Measurements from ENCODE around the gene MILR1. TPM values are rescaled to one million over a fixed set of nuclear protein-coding genes. Genes with fewer than 3 reads are reported as not detected.
"Not testable (repeated sequence)": the region's sequence is repeated elsewhere in the genome, so short reads cannot be mapped to it uniquely, and the experiment has no call there.

MILR1 gene, protein sequence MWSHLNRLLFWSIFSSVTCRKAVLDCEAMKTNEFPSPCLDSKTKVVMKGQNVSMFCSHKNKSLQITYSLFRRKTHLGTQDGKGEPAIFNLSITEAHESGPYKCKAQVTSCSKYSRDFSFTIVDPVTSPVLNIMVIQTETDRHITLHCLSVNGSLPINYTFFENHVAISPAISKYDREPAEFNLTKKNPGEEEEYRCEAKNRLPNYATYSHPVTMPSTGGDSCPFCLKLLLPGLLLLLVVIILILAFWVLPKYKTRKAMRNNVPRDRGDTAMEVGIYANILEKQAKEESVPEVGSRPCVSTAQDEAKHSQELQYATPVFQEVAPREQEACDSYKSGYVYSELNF
- 1.4 and 6.6 TPM in 2 replicates for total RNA-seq (2014; rRNA removed; shearing (Covaris generic))

DNA sequence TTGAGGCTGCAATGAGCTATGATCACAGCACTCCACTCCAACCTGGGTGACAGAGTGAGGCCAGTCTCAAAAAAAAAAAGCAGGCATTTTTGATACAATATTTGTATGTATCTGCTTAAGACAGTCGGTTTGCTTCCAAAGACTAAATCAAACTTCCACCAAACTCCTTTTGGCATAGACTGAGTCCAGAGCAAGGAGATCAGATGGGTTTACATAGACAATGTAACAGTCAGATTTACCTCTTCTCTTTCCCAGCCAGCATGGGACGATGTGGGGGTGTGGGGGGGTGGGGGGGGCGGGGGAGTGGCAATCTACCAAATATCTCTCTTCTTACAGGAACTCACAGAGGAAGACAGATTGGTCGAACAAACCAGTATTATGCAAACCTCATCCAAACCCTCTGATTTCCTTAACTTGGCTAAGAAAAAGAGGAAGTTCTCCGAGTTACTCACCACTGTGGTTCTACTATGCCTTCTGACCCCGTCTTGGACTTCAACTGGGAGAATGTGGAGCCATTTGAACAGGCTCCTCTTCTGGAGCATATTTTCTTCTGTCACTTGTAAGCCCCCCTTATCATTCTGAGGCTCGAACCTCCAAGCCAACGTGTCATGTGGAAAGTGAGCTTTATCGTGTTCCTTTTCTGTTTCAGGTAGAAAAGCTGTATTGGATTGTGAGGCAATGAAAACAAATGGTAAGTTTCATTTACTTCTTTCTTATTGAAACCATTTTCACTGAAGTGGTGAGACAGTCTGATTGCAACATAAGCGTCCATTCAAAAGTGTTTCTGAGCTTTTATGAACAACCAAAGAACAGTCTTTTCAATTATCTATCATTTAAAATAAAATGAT is at the start of gene MILR1:
MILR1 (plus strand) TSS at position 451 of the 848 bp plus-strand sequence; CDS start at position 505, 54 bp downstream.
- peak; percentile 74 for DNase-seq (ENCODE audit: low spot score)

DNA sequence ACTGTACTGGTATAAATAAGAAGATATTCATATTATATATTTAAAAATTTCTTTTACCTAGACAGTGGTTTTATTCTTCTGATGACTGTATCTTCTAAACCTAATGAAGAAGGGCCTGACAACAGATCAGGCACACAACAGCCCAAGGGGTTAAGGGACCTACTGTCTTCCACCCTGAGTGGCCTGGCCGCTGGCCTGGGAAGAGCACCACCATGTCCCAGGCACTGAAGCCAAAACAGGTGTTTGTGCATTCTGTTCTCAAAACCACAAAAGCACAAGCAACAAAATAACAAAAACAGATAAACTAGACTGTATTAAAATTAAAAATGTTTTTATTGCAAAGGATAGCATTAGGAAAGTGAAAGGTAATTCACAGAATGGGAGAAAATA is 49.2 kb upstream of the MILR1 start:
- no peak for DNase-seq (ENCODE audit: low spot score)

DNA sequence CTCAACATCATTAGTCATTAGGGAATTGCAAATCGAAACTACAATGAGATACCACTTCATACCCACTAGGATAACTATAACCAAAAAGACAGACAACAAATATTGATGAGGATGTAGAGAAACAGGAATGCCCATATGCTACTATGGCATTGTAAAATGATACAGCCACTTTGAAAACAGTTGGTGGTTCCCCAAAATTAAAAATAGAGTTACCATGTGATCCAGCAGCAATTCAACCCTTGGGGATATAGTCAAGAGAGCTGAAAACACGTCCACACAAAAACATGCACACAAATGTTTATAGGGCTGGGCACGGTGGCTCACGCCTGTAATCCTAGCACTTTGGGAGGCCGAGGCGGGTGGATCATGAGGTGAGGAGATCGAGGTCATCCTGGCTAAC is 48.3 kb upstream of the MILR1 start:
- no peak for DNase-seq (ENCODE audit: low spot score)

DNA sequence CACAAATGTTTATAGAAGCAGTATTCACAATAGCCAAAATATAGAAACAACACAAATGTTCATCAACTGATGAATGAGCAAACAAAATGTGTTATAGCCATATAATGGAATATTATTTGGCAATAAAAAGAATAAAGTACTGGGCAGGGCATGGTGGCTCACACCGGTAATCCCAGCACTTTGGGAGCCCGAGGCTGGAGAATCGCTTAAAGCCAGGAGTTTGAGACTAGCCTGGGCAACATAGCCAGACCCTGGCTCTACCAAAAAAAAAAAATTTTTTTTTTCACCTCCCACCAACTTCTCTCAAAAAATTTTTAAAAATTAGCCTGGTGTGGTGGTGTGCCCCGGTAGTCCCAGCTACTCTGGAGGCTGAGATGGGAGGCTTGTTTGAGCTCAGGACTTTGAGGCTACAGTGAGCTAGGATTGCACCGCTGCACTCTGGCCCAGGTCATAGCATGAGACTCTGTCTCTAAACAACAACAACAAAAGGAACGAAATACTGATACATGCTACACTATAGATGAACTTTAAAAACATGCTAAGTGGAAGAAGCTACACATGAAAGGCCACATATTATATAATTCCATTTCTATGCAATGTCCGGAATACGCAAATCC is 47.6 kb upstream of the MILR1 start:
- no peak for DNase-seq (ENCODE audit: low spot score)

DNA sequence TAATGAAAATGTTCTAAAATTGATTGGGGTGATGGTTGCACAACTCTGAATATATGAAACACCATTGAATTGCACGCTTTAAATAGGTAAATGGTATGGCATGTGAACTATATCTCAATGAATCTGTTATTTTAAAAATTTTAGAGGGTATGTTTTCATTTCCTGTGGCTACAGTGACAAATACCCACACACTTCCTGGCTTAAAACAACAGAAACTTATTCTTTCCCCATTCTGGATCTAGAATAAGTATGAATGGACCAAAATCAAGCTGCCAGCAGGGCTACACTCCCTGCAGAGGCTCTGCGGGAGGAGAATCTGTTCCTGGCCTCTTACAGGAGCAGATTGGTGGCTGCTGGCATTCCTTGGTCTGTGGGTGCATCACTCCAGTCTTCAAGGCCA is 47.0 kb upstream of the MILR1 start:
- no peak for DNase-seq (ENCODE audit: low spot score)

DNA sequence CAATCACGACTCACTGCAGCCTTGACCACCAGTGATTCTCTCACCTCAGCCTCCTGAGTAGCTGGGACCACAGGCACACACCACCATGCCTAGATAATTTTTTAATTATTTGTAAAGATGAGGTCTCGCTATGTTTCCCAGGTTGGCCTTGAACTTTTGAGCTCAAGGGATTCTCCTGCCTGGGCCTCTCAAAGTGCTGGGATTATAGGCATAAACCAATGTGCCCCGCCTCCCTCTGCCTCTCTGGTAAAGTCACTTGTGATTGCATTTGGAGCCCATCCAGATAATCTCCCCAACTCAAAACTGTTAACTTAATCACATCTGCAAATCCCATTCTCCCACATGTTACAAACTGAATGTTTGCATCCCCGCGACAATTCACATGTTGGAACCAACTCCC is 46.4 kb upstream of the MILR1 start:
- DNase-seq (ENCODE audit: low spot score), result no peak

DNA sequence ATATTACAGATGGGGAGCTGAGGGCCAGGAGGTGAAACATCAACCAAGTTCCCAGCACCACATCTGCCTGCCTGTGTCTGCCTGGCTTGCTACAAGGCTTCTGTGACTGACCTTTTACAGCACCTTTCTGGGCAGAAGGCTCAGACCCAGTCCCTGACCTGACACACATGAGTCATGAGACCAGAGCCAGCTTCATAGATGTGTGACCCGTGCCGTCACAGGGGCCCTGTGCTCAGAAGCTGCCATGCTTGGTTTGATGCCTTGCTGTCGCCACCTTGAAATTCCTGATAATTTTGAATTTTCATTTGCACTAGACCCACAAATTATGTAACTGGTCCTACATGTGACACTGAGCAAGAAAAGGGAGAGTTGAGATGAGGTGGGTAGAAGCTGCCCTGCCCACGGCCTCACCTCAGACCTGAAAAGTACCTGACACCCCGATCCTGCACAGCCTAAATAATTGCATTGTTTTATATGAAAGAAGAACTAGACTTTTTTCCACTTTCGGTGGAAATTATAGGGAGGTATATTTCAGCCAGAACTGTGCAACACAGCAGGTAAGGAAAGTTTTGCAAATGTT is 44.9 kb upstream of the MILR1 start:
- DNase-seq (ENCODE audit: low spot score), result no peak

DNA sequence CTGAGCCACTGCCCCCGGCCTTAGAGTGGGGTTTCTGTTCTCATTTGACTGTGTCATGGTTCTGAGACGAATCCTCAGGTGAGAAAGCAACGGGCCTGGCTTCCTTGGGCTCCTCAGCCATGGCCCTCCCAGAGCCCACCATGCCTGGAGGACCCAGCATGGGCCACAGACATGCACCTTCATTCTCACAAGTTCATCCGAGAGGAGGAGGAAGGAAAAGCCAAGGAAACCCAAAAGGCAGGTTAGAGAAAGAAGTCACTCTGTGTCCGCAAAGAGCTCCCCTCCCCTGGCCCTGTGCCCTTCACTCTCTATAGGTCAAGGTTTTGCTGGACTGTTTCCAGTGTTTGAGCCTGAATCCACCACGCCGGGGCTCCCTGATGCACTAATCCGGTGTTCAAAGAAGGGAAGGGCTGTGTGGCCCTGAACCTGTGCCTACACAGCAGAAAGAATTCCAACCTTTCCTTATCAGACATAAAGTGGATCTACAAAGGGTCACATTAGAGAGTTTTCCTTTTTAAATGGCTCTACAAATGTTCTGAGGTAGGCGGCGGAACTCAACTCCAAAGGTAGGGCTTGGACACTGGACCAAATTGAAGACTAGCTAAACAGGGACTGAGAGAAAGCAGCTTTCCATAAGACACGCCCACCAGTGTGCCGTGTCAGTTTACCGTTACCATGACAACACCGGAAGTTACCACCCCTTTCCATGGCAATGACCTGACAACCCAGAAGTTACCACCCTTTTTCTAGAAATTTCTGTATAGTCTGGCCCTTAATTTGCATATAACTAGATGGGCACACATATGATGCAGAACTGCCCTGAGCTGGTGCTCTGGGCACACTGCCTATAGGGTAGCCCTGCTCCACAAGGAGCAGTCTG is 42.4 kb upstream of the MILR1 start:
- DNase-seq (ENCODE audit: low spot score), result peak; percentile 32

DNA sequence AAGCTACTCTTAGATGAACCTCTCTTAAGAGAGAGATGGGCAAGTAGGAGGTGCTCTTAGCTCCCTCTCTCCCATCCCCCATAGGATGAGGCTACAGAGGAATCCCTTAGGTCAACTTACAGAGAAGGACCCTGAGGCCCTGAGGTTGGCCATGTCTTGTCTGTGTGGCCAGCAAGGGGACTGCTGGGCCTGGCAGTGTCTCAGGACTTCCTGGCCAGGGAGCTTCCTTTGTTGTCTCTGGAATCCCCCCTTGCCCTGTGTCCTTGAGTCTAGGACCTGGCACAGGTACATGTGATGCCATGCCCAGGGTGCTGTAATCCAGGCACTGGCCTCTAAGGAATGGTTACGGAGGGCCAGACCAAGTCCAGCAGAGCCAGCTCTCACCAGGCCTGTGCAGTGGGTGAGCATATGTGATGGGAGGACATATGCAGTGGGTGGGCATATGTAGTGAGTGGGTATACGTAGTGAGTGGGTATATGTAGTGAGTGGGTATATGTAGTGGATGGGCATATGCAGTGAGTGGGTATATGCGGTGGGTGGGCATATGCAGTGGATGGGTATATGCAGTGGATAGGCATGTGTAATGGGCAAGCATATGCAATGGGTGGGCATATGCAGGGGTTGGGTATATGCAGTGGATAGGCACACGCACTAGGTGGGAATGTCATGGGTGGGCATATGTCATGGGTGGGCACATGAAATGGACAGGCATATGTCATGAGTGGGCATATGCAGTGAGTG is 38.0 kb upstream of the MILR1 start:
- DNase-seq (ENCODE audit: low spot score), result no peak

DNA sequence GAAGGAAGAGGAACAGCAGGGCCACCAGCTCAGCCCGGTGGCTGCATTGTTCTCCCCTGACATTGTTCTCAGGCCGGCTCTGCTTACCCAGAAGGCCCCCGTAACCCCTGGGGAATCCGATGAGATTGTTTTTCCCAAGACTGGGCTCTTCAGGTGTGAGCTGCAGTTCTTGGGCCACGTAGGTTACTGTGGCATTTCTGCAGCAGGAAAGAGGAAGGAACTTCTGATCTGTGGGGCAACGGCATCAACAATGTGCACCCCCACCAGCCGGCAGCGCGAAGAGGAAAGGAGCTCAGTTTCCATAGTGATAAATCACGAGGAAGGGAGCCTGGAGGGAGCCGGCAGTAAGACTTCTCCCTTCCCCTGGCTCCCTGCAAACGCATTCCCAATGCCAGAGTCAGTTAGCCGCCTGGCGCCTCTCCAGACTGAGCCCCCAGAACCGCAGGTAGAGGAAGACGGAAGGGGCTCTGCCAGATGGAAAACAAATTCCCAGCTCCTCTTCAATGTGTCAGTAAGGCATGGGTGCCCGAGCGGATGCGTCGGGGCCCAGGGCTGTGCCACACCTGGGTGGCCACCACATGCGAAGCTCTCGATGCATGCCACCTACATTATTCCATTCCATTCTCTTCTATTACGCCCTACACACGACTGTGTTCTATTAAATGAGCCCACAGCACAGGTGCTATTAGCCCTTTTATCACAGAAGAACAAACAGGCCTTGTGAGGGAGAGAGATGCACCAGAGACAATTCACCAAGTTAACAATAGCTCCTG is 36.7 kb upstream of the MILR1 start:
- DNase-seq (ENCODE audit: low spot score), result peak; percentile 30

DNA sequence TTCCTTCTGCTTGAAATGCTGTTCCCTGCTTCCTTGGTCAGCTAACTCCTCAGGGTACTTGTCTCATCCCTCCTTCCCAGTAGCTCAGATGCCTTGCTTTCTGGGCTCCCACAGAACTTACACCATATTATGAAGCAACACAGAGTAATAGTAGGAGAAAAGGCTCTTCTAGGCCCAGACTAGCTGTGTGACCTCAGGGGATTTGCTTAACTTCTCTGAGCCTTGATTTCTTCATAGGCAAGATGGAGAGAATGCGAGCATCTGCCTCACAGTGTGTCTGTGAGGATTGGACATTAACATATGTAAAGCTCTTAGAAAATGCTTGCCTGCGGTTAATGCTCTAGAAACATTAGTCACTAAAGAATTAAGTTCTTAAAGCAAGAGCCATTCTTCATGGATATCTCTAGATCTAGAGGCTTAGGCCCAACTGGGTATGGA is 36.0 kb upstream of the MILR1 start:
- no peak for DNase-seq (ENCODE audit: low spot score)

DNA sequence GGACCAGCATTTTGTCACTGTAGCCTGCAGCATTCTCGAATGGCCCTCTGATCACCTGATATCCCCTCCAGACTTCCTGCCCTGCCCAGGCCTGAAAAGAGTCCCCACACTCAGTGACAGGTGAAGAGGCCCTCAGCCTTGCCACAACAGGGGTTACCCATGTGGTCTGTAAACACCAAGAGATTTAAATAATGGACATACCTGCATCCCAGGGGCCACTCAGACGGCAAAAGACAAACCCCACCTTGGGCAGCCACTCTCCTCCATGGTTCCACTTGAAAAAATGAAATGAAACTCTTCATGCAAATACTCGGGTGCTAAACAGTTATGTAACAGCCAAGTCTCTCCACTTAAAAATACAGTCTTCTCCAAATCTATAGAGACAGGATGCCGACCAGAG is 35.4 kb upstream of the MILR1 start:
- no peak for DNase-seq (ENCODE audit: low spot score)

DNA sequence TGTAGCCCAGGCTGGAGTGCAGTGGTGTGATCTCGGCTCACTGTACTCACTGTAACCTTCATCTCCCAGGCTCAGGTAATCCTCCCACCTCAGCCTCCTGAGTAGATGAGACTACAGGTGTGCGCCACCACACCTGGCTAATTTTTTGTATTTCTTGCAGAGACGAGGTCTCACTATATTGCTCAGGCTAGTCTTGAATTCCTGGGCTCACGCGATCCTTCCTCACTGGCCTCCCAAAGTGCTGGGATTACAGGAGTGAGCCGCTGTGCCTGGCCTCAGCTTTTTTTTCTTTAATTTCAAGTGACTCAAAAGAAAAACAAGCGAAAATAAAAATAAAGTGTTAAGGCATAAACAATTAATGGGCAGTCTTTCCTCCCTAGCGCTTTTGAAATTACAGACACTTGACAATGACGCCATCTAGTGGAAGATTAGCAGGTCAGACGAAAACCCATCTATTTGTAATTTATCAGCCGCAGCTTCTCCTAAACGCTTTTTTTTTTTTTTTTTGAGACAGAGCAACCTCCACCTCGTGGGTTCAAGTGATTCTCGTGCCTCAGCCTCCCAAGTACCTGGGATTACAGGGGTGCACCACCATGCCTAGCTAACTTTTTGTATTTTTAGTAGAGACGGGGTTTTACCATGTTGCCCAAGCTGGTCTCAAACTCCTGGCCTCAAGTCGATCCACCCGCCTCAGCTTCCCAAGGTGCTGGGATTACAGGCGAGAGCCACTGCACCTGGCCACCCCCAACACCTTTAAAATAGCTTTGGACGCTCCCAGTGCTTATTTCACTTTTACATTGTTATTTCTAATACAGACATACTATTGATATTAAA is 30.2 kb upstream of the MILR1 start:
- peak; percentile 70 for DNase-seq (ENCODE audit: low spot score)

DNA sequence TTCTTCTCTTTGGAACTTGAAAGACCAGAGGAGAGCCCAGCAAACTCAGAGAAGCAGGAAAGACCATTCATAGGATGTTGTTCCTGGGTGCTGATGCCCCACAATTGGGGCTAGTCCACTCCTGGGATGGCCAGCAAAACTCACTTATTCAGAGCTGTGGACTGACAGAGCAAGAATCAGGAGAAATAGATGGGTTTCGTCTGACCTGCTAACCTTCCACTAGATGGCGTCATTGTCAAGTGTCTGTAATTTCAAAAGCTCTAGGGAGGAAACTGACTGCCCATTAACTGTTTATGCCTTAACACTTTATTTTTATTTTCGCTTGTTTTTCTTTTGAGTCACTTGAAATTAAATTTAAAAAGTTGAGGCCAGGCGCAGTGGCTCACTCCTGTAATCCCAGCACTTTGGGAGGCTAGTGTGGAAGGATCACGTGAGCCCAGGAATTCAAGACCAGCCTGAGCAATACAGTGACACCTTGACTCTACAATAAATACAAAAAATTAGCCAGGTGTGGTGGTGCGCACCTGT is 28.7 kb upstream of the MILR1 start:
- peak; percentile 81 for DNase-seq (ENCODE audit: low spot score)

DNA sequence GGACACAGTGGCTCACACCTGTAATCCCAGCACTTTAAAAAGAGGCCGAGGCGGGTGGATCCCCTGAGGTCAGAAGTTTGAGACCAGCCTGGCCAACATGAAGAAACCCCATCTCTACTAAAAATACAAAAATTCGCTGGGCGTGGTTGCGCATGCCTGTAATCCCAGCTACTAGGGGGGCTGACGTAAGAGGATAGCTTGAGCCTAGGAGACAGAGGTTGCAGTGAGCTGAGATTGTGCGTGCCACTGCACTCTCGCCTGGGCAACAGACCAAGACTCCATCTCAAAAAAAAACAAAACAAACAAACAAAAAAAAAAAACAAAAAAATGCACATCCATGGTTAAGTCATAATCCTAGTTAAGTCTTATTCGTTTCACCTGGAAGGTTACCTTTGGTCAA is 26.8 kb upstream of the MILR1 start:
- DNase-seq (ENCODE audit: low spot score), result not testable (repeated sequence)

DNA sequence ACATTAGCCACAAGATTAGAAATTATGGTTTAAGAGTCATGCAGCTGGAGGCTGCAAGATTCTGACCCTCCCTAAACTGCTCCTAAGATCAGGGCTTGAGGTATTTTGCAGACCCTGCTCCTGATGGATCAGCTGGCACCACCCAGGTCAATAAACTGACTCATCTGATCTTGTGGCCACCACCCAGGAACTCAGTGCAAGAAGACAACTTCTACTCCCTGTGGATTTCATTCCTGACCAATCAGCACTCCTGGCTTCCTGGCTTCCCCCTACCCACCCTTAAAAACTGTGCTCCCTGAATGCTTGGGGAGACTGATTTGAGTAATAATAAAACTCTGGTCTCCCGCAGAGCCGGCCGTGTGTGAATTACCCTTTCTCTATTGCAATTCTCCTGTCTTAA is 25.0 kb upstream of the MILR1 start:
- DNase-seq (ENCODE audit: low spot score), result peak; percentile 51

DNA sequence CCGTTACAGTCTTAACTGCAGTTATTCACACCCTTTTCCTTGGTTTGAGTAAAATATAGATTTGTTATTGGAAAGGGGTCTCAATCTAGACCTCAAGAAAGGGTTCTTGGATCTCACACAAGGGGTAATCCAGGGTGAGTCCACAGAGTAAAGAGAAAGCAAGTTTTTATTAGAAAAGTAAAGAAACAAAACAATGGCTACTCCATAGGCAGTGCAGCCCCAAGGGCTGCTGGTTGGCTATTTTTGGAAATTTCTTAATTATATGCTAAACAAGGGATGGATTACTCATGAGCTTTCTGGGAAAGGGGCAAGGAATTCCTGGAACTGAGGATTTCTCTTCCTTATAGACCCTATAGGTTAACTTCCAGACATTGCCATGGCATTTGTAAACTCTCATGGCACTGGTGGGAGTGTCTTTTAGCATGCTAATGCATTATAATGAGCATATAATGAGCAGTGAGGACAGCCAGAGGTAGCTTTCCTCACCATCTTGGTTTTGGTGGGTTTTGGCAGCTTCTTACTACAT is 24.5 kb upstream of the MILR1 start:
- no peak for DNase-seq (ENCODE audit: low spot score)

DNA sequence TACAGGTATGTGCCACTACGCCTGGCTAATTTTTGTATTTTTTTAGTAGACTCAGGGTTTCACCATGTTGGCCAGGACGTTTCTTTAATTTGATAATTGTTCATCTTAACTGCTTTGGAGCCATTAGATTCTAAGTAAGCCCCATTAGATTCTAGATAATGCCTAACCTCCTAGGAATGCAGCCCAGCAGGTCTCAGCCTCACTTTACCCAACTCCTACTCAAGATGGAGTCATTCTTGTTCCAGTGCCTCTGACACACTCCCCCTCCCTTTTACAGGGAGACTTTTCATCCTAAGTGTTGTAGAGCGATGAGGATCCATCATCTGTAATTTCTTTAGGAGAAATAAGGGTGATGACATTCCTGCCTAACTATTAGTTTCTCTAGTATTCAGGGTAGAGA is 23.7 kb upstream of the MILR1 start:
- no peak for DNase-seq (ENCODE audit: low spot score)
